Central memory CD8-positive, alpha-beta T cell (primary cell): ENCODE measurements around the gene DSG3.

Source experiments
- ATAC-seq: fragments of 150-1000 bp; cut with Tn5 transposase; replicated peaks from 2 replicates; pipeline ENCODE4 v1.10.0; 2022; ENCODE audit warnings: mild to moderate bottlenecking, moderate FRiP score, moderate number of reproducible peaks; ENCODE audit not compliant: poor library complexity, severe bottlenecking; ENCODE audit errors: extremely low read depth
- DNase-seq, 2 donors: peaks; one replicate each; pipeline ENCODE4 v3.0.0; 2021; ENCODE audit warnings: low spot score in 2 of 2
- H3K27ac Mint-ChIP-seq: one replicate; pipeline ENCODE4 v1.8.0; 2022; ENCODE audit warnings: low read depth, mild to moderate bottlenecking, moderate library complexity, mixed read lengths
- H3K27me3 Mint-ChIP-seq: one replicate; pipeline ENCODE4 v1.8.0; 2022; ENCODE audit warnings: mixed read lengths
- H3K36me3 Mint-ChIP-seq: one replicate; pipeline ENCODE4 v1.8.0; 2022; ENCODE audit warnings: mild to moderate bottlenecking, moderate library complexity, mixed read lengths; ENCODE audit not compliant: insufficient read depth
- H3K4me1 Mint-ChIP-seq: one replicate; pipeline ENCODE4 v1.8.0; 2022; ENCODE audit warnings: mixed read lengths
- H3K4me3 Mint-ChIP-seq: one replicate; pipeline ENCODE4 v1.8.0; 2022; ENCODE audit warnings: mild to moderate bottlenecking, moderate library complexity, mixed read lengths
- H3K9me3 Mint-ChIP-seq: one replicate; pipeline ENCODE4 v1.8.0; 2022; ENCODE audit warnings: mixed read lengths

Gene DSG3, protein sequence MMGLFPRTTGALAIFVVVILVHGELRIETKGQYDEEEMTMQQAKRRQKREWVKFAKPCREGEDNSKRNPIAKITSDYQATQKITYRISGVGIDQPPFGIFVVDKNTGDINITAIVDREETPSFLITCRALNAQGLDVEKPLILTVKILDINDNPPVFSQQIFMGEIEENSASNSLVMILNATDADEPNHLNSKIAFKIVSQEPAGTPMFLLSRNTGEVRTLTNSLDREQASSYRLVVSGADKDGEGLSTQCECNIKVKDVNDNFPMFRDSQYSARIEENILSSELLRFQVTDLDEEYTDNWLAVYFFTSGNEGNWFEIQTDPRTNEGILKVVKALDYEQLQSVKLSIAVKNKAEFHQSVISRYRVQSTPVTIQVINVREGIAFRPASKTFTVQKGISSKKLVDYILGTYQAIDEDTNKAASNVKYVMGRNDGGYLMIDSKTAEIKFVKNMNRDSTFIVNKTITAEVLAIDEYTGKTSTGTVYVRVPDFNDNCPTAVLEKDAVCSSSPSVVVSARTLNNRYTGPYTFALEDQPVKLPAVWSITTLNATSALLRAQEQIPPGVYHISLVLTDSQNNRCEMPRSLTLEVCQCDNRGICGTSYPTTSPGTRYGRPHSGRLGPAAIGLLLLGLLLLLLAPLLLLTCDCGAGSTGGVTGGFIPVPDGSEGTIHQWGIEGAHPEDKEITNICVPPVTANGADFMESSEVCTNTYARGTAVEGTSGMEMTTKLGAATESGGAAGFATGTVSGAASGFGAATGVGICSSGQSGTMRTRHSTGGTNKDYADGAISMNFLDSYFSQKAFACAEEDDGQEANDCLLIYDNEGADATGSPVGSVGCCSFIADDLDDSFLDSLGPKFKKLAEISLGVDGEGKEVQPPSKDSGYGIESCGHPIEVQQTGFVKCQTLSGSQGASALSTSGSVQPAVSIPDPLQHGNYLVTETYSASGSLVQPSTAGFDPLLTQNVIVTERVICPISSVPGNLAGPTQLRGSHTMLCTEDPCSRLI

DNA sequence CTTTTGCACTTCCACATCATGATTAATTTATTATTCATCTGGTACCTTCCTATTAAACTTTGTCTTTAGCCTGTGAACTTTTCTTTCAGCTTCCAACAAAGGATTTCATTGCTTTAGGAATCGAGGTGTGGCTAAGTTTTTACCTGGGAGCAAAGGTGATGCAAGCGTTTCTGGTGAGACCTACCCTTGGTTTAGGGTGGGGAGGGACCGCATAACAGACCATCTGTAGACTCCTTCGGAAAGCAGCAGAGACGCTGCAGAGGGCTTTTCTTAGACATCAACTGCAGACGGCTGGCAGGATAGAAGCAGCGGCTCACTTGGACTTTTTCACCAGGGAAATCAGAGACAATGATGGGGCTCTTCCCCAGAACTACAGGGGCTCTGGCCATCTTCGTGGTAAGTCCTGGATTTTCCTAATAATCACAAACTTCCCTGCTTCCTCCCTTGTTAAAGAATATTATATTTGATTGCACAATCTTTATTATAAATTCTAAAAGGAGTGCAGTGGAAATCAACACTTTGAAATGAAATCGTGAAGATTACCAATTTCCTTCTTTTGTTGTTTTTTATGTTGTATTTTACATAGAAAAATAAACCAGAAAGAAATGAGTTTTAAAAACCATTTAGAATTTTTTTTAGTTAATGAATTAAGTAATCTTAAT is at the start of gene DSG3:
TSS of gene DSG3 (plus strand) at position 212 of the 662 bp plus-strand sequence. CDS start at position 349, 137 bp downstream.
- Mint-ChIP-seq H3K4me3 (no peak within 1 kb of the TSS), H3K36me3 (peaks cover 3% of the 10 kb centered on the region), H3K9me3 (no peaks in the 10 kb centered on the region), H3K4me1 (no peaks in the 10 kb centered on the region), H3K27me3 (no peaks in the 10 kb centered on the region), H3K27ac (no peak within 1 kb of the TSS)
- DNase-seq = no peak
- ATAC-seq = no peak

DNA sequence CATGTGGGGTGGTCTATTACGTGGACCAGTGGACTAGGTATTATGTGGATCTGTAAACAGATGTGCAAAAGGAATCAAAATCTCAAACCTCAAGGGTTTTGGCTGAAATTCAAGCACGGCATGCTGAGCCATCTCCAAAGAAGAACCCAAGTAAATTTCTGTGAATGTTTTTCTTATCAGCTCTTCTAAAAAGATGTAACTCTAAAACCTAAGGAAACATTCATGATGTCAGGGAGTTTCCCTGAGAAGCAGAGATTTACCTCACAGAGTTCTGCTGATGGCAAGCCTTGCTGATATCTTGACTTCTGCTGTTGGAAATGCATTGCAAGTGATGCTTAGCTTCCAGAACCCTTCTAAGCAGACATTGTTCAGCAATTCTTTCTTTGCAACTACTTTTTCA is 49.4 kb upstream of the DSG3 start:
- no peak for DNase-seq
- no peak overlapping the region for H3K4me3 Mint-ChIP-seq
- H3K9me3 Mint-ChIP-seq = peaks cover 3% of the 10 kb centered on the region
- ATAC-seq = no peak
- H3K4me1 Mint-ChIP-seq = no peaks in the 10 kb centered on the region
- H3K36me3 Mint-ChIP-seq = no peaks in the 10 kb centered on the region
- no peak overlapping the region for H3K27ac Mint-ChIP-seq
- H3K27me3 Mint-ChIP-seq = no peaks in the 10 kb centered on the region

DNA sequence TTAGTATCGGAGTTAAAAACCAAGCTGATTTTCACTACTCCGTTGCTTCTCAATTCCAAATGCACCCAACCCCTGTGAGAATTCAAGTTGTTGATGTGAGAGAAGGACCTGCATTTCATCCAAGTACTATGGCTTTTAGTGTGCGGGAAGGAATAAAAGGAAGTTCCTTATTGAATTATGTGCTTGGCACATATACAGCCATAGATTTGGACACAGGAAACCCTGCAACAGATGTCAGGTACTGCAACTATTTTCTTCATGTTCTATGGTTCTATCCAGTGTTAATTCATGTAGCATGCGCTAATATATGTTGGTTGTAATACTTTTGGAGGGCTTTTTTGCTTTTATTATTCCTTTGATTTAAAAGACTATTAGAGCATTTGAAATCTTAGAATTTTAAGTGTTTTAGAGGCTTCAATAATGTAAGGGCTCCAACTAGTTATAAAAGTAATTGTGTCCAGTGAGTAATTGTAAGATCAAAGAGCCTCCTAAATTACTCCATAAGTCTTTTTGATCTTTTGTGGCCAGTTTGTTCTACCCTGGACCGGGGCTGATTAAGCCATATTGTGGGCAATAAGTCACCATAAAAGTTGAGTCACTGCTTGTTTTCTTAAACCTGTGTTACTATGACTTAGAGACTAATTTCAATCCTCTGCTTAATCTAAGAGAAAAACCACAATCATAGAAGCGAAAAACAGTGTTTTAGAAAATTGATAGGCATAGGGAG is 48.1 kb upstream of the DSG3 start:
- Mint-ChIP-seq H3K9me3 (no peaks in the 10 kb centered on the region), H3K27ac (no peak overlapping the region), H3K27me3 (no peaks in the 10 kb centered on the region), H3K36me3 (no peaks in the 10 kb centered on the region), H3K4me3 (no peak overlapping the region), H3K4me1 (no peaks in the 10 kb centered on the region)
- DNase-seq = no peak
- ATAC-seq = no peak

GRCh38 chr18:31401156-31402025 is 46.1 kb upstream of the DSG3 start:
- Mint-ChIP-seq H3K36me3 (no peaks in the 10 kb centered on the region), H3K4me3 (no peak overlapping the region), H3K4me1 (no peaks in the 10 kb centered on the region), H3K27me3 (no peaks in the 10 kb centered on the region), H3K27ac (no peak overlapping the region), H3K9me3 (no peaks in the 10 kb centered on the region)
- no peak for ATAC-seq
- no peak for DNase-seq

DNA sequence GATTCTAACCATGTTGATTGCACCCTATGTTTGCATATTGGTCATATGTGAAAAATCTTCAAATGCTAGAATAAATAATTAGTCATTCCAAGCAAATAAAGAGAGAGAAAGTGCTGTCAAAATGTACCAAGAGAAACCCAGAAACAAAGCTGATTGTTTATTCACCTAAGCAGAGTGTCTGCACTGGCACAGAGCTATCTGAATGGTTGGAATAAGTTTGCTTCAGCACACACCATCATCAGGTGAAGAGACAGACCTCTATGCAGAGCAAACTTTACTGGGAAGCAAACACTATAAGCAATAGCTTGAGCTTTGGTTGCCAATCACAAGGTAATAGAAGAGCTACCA is 45.5 kb upstream of the DSG3 start:
- no peaks in the 10 kb centered on the region for H3K36me3 Mint-ChIP-seq
- no peaks in the 10 kb centered on the region for H3K27me3 Mint-ChIP-seq
- DNase-seq (no peak), ATAC-seq (no peak)
- no peaks in the 10 kb centered on the region for H3K4me1 Mint-ChIP-seq
- no peak overlapping the region for H3K27ac Mint-ChIP-seq
- H3K9me3 Mint-ChIP-seq = peaks cover 4% of the 10 kb centered on the region
- H3K4me3 Mint-ChIP-seq = no peak overlapping the region

DNA sequence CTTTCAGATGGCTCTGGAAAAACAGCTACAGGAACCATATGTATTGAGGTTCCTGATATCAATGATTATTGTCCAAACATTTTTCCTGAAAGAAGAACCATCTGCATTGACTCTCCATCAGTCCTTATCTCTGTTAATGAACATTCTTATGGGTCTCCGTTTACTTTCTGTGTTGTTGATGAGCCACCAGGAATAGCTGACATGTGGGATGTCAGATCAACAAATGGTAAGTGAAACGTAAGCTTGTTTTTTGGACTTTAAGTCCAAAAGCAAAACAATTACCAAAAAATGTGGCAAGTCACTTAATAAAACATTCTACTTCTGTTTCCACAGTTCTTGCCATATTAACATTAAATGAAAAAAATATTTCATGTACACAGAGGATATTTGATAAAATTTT is 44.1 kb upstream of the DSG3 start:
- Mint-ChIP-seq H3K27me3 (no peaks in the 10 kb centered on the region), H3K9me3 (peaks cover 7% of the 10 kb centered on the region)

DNA sequence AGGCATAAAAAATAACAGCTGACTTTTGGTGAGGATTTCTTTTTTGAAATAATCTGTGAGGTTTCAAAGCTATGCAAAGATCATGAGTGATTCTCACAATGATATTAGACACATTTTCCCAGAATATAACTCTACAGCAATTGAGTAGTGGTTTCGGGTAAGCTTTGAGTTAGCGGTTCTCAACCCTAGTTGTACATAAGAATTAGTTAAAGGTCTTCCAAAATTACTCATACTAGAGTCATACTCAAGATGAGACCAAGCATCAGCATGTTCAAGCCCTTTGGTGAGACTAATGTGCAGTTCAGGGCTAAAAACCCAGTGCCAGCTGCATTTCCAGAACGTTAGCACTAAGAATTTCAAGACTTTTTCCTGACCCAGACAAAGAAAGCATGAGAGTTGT is 39.9 kb upstream of the DSG3 start:
- H3K27me3 Mint-ChIP-seq = no peaks in the 10 kb centered on the region
- peaks cover 17% of the 10 kb centered on the region for H3K9me3 Mint-ChIP-seq
- ATAC-seq (no peak), DNase-seq (no peak)
- no peaks in the 10 kb centered on the region for H3K36me3 Mint-ChIP-seq
- H3K4me3 Mint-ChIP-seq = no peak overlapping the region
- H3K27ac Mint-ChIP-seq = no peak overlapping the region
- no peaks in the 10 kb centered on the region for H3K4me1 Mint-ChIP-seq

More for the DNA sequence above, 44.1 kb upstream of the DSG3 start:
- H3K36me3 Mint-ChIP-seq = no peaks in the 10 kb centered on the region
- H3K27ac Mint-ChIP-seq = no peak overlapping the region
- ATAC-seq (no peak), DNase-seq (no peak)
- no peak overlapping the region for H3K4me3 Mint-ChIP-seq
- H3K4me1 Mint-ChIP-seq = no peaks in the 10 kb centered on the region

GRCh38 chr18:31409276-31409675 is 38.3 kb upstream of the DSG3 start:
- no peak for DNase-seq
- Mint-ChIP-seq H3K27ac (no peak overlapping the region), H3K36me3 (no peaks in the 10 kb centered on the region)

DNA sequence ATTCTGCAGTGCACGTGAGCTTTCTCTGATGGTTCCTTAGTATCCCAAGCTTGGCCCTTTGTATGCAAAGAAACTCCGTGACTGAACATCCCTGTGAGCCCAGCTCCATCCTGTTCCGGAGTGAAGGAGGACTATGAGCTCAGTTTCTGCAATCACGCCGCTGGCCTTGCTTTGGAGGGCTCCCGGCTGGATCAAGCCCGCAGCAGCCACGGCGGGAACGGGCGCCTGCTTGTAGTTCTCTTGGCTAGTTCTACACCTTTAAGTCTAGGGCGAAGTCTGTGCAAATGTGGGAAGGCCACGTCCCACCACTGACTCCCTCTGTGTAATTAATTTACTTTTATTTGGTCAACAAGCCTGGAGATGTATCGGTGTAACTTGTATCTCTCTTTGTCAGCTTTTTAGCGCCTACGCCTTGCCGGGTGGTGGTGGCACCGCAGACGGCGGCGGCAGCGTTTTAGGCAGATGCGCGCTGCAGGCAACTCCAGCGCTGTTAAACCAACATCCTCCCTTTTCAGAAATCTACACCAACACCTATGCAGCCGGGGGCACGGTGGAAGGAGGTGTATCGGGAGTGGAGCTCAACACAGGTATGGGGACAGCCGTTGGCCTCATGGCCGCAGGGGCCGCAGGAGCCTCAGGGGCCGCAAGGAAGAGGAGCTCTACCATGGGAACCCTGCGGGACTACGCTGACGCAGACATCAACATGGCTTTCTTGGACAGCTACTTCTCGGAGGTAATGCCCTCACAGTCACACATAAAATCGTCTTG is 36.6 kb upstream of the DSG3 start:
- ATAC-seq = no peak
- Mint-ChIP-seq H3K27me3 (no peaks in the 10 kb centered on the region), H3K36me3 (no peaks in the 10 kb centered on the region), H3K4me3 (no peak overlapping the region), H3K4me1 (no peaks in the 10 kb centered on the region), H3K27ac (no peak overlapping the region), H3K9me3 (peaks cover 17% of the 10 kb centered on the region)
- DNase-seq = no peak

More at GRCh38 chr18:31409276-31409675, 38.3 kb upstream of the DSG3 start:
- no peak overlapping the region for H3K4me3 Mint-ChIP-seq
- peaks cover 17% of the 10 kb centered on the region for H3K9me3 Mint-ChIP-seq
- no peaks in the 10 kb centered on the region for H3K4me1 Mint-ChIP-seq
- H3K27me3 Mint-ChIP-seq = no peaks in the 10 kb centered on the region
- no peak for ATAC-seq

- DNase-seq (no peak), ATAC-seq (no peak)
- Mint-ChIP-seq H3K27me3 (no peaks in the 10 kb centered on the region), H3K9me3 (peaks cover 11% of the 10 kb centered on the region), H3K4me1 (no peaks in the 10 kb centered on the region), H3K36me3 (no peaks in the 10 kb centered on the region), H3K27ac (no peak overlapping the region), H3K4me3 (no peak overlapping the region)
Measured at GRCh38 chr18:31413137-31413536, 34.4 kb upstream of the DSG3 start.

DNA sequence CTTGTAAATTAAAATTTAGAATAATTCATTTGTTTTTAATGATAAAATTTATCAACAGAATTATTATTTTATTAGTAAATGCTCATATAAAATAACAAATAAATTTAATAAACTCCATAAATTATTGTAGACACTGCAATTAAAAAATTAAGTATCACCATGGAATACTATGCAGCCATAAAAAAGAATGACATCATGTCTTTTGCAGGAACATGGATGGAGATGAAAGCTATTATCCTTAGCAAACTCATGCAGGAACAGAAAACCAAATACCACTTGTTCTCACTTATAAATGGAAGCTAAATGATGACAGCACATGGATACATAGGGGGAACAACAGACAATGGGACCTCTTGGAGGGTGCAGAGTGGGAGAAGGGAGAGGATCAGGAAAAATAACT is 29.7 kb upstream of the DSG3 start:
- DNase-seq (no peak), ATAC-seq (no peak)
- H3K27ac Mint-ChIP-seq = no peak overlapping the region
- H3K4me3 Mint-ChIP-seq = no peak overlapping the region
- H3K9me3 Mint-ChIP-seq = peaks cover 6% of the 10 kb centered on the region
- H3K27me3 Mint-ChIP-seq = no peaks in the 10 kb centered on the region
- H3K4me1 Mint-ChIP-seq = no peaks in the 10 kb centered on the region
- no peaks in the 10 kb centered on the region for H3K36me3 Mint-ChIP-seq
